ENCODE results near the gene FASLG.

FASLG gene

GRCh38 chr1:172641492-172641891 lies 17.4 kb upstream of the FASLG start:
- CTCF ChIA-PET = interaction anchor here (0.6 kb wide), 2 partner anchors 34 to 181 kb away, joined by 5 to 11 read pairs; no protein-coding TSS in a partner anchor
- TF ChIP-seq CTCF (conservative IDR thresholded peaks at IDR 0.05; ENCODE audit: low read depth) = no peak
- no peak for DNase-seq (ENCODE audit: low spot score)
- no peak overlapping the region for H3K27ac ChIP-seq
- POLR2A ChIA-PET (ENCODE audit: low non-redundant PET) = no interaction called here

GRCh38 chr1:172642970-172643369 lies 15.9 kb upstream of the FASLG start:
- H3K27ac ChIP-seq = no peak overlapping the region
- CTCF ChIA-PET = no interaction called here
- no peak for TF ChIP-seq CTCF (conservative IDR thresholded peaks at IDR 0.05; ENCODE audit: low read depth)
- POLR2A ChIA-PET (ENCODE audit: low non-redundant PET) = no interaction called here
- no peak for DNase-seq (ENCODE audit: low spot score)

- no peak for TF ChIP-seq CTCF (conservative IDR thresholded peaks at IDR 0.05; ENCODE audit: low read depth)
- no peak overlapping the region for H3K27ac ChIP-seq
- no peak for DNase-seq (ENCODE audit: low spot score)
- CTCF ChIA-PET = no interaction called here
- POLR2A ChIA-PET (ENCODE audit: low non-redundant PET) = no interaction called here
These were observed 12.2 kb upstream of the FASLG start for GRCh38 chr1:172646653-172647052.

- H3K27ac ChIP-seq = no peak overlapping the region
- ChIA-PET CTCF (interaction anchor here (0.6 kb wide), 1 partner anchor 25 kb away, joined by 4 read pairs; no protein-coding TSS in a partner anchor), POLR2A (ENCODE audit: low non-redundant PET) (no interaction called here)
- no peak for DNase-seq (ENCODE audit: low spot score)
- no peak for TF ChIP-seq CTCF (conservative IDR thresholded peaks at IDR 0.05; ENCODE audit: low read depth)
These were observed 11.8 kb upstream of the FASLG start for GRCh38 chr1:172647110-172647564.

GRCh38 chr1:172647987-172648386 lies 10.9 kb upstream of the FASLG start:
- ChIA-PET CTCF (no interaction called here), POLR2A (ENCODE audit: low non-redundant PET) (no interaction called here)
- TF ChIP-seq CTCF (conservative IDR thresholded peaks at IDR 0.05; ENCODE audit: low read depth) = no peak
- no peak for DNase-seq (ENCODE audit: low spot score)
- H3K27ac ChIP-seq = no peak overlapping the region

GRCh38 chr1:172650474-172651193 lies 8.3 kb upstream of the FASLG start:
- TF ChIP-seq CTCF (conservative IDR thresholded peaks at IDR 0.05; ENCODE audit: low read depth) = no peak
- no peak overlapping the region for H3K27ac ChIP-seq
- DNase-seq (ENCODE audit: low spot score) = no peak
- ChIA-PET POLR2A (ENCODE audit: low non-redundant PET) (no interaction called here), CTCF (interaction anchor here (0.6 kb wide), 1 partner anchor 69 kb away, joined by 3 read pairs; no protein-coding TSS in a partner anchor)
